HEK293T (cell line): ENCODE measurements around the gene MOCOS.
"Not testable (repeated sequence)": the region's sequence is repeated elsewhere in the genome, so short reads cannot be mapped to it uniquely, and the experiment has no call there.

Experiments
- CTCF ChIA-PET: fragments of 350-600 bp; formaldehyde crosslinking; extraction: SDS; loops from one replicate; lab custom pipeline; 2021; ENCODE audit warnings: antibody characterized with exemption, inconsistent platforms; lab: Yijun Ruan, JAX
- POLR2A ChIA-PET: fragments of 350-600 bp; formaldehyde crosslinking; extraction: SDS; loops from one replicate; lab custom pipeline; 2020; ENCODE audit warnings: antibody characterized with exemption, inconsistent platforms; lab: Yijun Ruan, JAX
- DNase-seq: peaks from one replicate; pipeline ENCODE4 v3.0.0; 2012; ENCODE audit warnings: mixed read lengths; ENCODE audit errors: extremely low spot score
- ARNT ChIP-seq: fragments of 450-650 bp; IDR thresholded peaks from 2 replicates; pipeline ENCODE4 v1.6.1; 2017; ENCODE audit warnings: mild to moderate bottlenecking
- BHLHE40 ChIP-seq: fragments of 450-650 bp; IDR thresholded peaks from 2 replicates; pipeline ENCODE4 v1.6.1; 2016; ENCODE audit warnings: mild to moderate bottlenecking, moderate library complexity, borderline replicate concordance
- CTBP1 ChIP-seq: fragments of 450-650 bp; IDR thresholded peaks from 2 replicates; pipeline ENCODE4 v1.6.1; 2016; ENCODE audit warnings: borderline replicate concordance
- ELF4 ChIP-seq: fragments of 450-650 bp; IDR thresholded peaks from 2 replicates; pipeline ENCODE4 v1.6.1; 2017; ENCODE audit warnings: antibody characterized with exemption
- FOXA1 ChIP-seq: fragments of 450-650 bp; IDR thresholded peaks from 2 replicates; pipeline ENCODE4 v1.6.1; 2016; ENCODE audit warnings: mild to moderate bottlenecking
- FOXK2 ChIP-seq: fragments of 450-650 bp; IDR thresholded peaks from 2 replicates; pipeline ENCODE4 v1.6.1; 2016; ENCODE audit warnings: mild to moderate bottlenecking
- FOXM1 ChIP-seq: fragments of 450-650 bp; IDR thresholded peaks from 2 replicates; pipeline ENCODE4 v1.6.1; 2017; ENCODE audit warnings: mild to moderate bottlenecking, borderline replicate concordance
- HDGF ChIP-seq: fragments of 450-650 bp; IDR thresholded peaks from 2 replicates; pipeline ENCODE4 v1.6.1; 2017; ENCODE audit warnings: antibody characterized with exemption, borderline replicate concordance
- L3MBTL2 ChIP-seq: fragments of 450-650 bp; conservative IDR thresholded peaks from 2 replicates; pipeline ENCODE4 v1.6.1; 2016; ENCODE audit warnings: mild to moderate bottlenecking
- LEF1 ChIP-seq: fragments of 450-650 bp; IDR thresholded peaks from 2 replicates; pipeline ENCODE4 v1.6.1; 2017; ENCODE audit warnings: mild to moderate bottlenecking, borderline replicate concordance
- NFRKB ChIP-seq: fragments of 450-650 bp; IDR thresholded peaks from 2 replicates; pipeline ENCODE4 v1.6.1; 2016; ENCODE audit warnings: mild to moderate bottlenecking, moderate library complexity
- PKNOX1 ChIP-seq: fragments of 450-650 bp; IDR thresholded peaks from 2 replicates; pipeline ENCODE4 v1.6.1; 2016
- SP1 ChIP-seq: fragments of 450-650 bp; IDR thresholded peaks from 2 replicates; pipeline ENCODE4 v1.6.1; 2017
- SUZ12 ChIP-seq: fragments of 450-650 bp; IDR thresholded peaks from 2 replicates; pipeline ENCODE4 v1.6.1; 2016; ENCODE audit warnings: mild to moderate bottlenecking
- TARDBP ChIP-seq: fragments of 450-650 bp; IDR thresholded peaks from 2 replicates; pipeline ENCODE4 v1.6.1; 2016
- ZNF384 ChIP-seq: fragments of 450-650 bp; IDR thresholded peaks from 2 replicates; pipeline ENCODE4 v1.6.1; 2016

Gene MOCOS

GRCh38 chr18:36212301-36213171, 25.2 kb downstream of the MOCOS start:
- ChIA-PET POLR2A (no interaction called here), CTCF (no interaction called here)
- DNase-seq = peak; percentile 21
- TF ChIP-seq FOXK2 (no peak), TARDBP (no peak), SP1 (no peak), FOXA1 (no peak), ZNF384 (no peak), FOXM1 (no peak)

- TF ChIP-seq CTBP1 (no peak), NFRKB (no peak), FOXA1 (no peak), ZNF384 (no peak)
- CTCF ChIA-PET = no interaction called here
- no peak for DNase-seq
- POLR2A ChIA-PET = no interaction called here
Observed at GRCh38 chr18:36214811-36215210, 27.5 kb downstream of the MOCOS start.

- TF ChIP-seq L3MBTL2 (no peak), FOXM1 (no peak), BHLHE40 (no peak), FOXA1 (no peak), ARNT (no peak), NFRKB (no peak), TARDBP (no peak), CTBP1 (no peak), SP1 (no peak), ELF4 (no peak), LEF1 (no peak), FOXK2 (no peak), PKNOX1 (no peak), ZNF384 (no peak)
- no peak for DNase-seq
- CTCF ChIA-PET = no interaction called here
- POLR2A ChIA-PET = no interaction called here
Observed at GRCh38 chr18:36215577-36215976, 28.3 kb downstream of the MOCOS start.

GRCh38 chr18:36217348-36217747, 30.1 kb downstream of the MOCOS start:
- no peak for DNase-seq

GRCh38 chr18:36229188-36229587, 41.9 kb downstream of the MOCOS start:
- POLR2A ChIA-PET = no interaction called here
- TF ChIP-seq FOXK2 (no peak), PKNOX1 (no peak), BHLHE40 (no peak), ELF4 (no peak), L3MBTL2 (no peak), FOXA1 (no peak), NFRKB (no peak)
- no peak for DNase-seq
- CTCF ChIA-PET = interaction anchor here (0.7 kb wide), 1 partner anchor 38 kb away, joined by 4 read pairs; no protein-coding TSS in a partner anchor

More at GRCh38 chr18:36217348-36217747, 30.1 kb downstream of the MOCOS start:
- POLR2A ChIA-PET = no interaction called here
- CTCF ChIA-PET = interaction anchor here (0.6 kb wide), 2 partner anchors 11 to 28 kb away, joined by 3 to 6 read pairs; no protein-coding TSS in a partner anchor
- no peak for TF ChIP-seq ARNT
- no peak for TF ChIP-seq ZNF384
- TF ChIP-seq SUZ12 = no peak
- no peak for TF ChIP-seq ELF4
- TF ChIP-seq LEF1 = no peak
- no peak for TF ChIP-seq BHLHE40
- no peak for TF ChIP-seq SP1
- TF ChIP-seq TARDBP = no peak
- no peak for TF ChIP-seq NFRKB
- no peak for TF ChIP-seq CTBP1
- no peak for TF ChIP-seq L3MBTL2
- no peak for TF ChIP-seq HDGF
- no peak for TF ChIP-seq FOXM1
- TF ChIP-seq FOXA1 = no peak
- no peak for TF ChIP-seq FOXK2
- no peak for TF ChIP-seq PKNOX1

GRCh38 chr18:36240510-36240909, 53.2 kb downstream of the MOCOS start:
- DNase-seq, POLR2A ChIA-PET, CTCF ChIA-PET: not testable (repeated sequence)

GRCh38 chr18:36241831-36242230, 54.5 kb downstream of the MOCOS start:
- no peak for DNase-seq
- TF ChIP-seq ZNF384 (no peak), LEF1 (no peak), FOXK2 (no peak), HDGF (no peak), PKNOX1 (no peak), BHLHE40 (no peak), ELF4 (no peak), TARDBP (no peak), FOXA1 (no peak), CTBP1 (no peak), NFRKB (no peak), ARNT (no peak), SP1 (no peak), FOXM1 (no peak)
- CTCF ChIA-PET = no interaction called here
- POLR2A ChIA-PET = no interaction called here
